ENCODE results near the gene CREB1. TPM values are rescaled to one million over a fixed set of nuclear protein-coding genes. Genes with fewer than 3 reads are reported as not detected.
"Not testable (repeated sequence)": the region's sequence is repeated elsewhere in the genome, so short reads cannot be mapped to it uniquely, and the experiment has no call there.

CREB1 gene
- total RNA-seq, result 50.8 TPM

GRCh38 chr2:207529330-207530159 lies at the start of gene CREB1:
TSS of gene CREB1 (plus strand) at chr2:207529962. CDS start at chr2:207555636, 25,674 bp downstream.
- DNase-seq, result peak; percentile 99

- no peak for DNase-seq
Observed at GRCh38 chr2:207480521-207481040, 49.2 kb upstream of the CREB1 start.

GRCh38 chr2:207481924-207482323 lies 47.8 kb upstream of the CREB1 start:
- no peak for DNase-seq

GRCh38 chr2:207482630-207483029 lies 47.1 kb upstream of the CREB1 start:
- no peak for DNase-seq

GRCh38 chr2:207483066-207483465 lies 46.7 kb upstream of the CREB1 start:
- DNase-seq, result no peak

GRCh38 chr2:207483477-207483876 lies 46.3 kb upstream of the CREB1 start:
- no peak for DNase-seq

- DNase-seq, result no peak
Observed at GRCh38 chr2:207484444-207485391, 45.0 kb upstream of the CREB1 start.

- DNase-seq, result no peak
Observed at GRCh38 chr2:207487650-207488311, 42.0 kb upstream of the CREB1 start.

GRCh38 chr2:207489251-207489650 lies 40.5 kb upstream of the CREB1 start:
- no peak for DNase-seq

- no peak for DNase-seq
Observed at GRCh38 chr2:207490441-207490840, 39.3 kb upstream of the CREB1 start.

- DNase-seq, result no peak
Observed at GRCh38 chr2:207491086-207491485, 38.7 kb upstream of the CREB1 start.

- DNase-seq, result no peak
Observed at GRCh38 chr2:207491956-207492355, 37.8 kb upstream of the CREB1 start.

GRCh38 chr2:207492461-207492860 lies 37.3 kb upstream of the CREB1 start:
- DNase-seq, result no peak

GRCh38 chr2:207494137-207494536 lies 35.6 kb upstream of the CREB1 start:
- no peak for DNase-seq

- not testable (repeated sequence) for DNase-seq
Observed at GRCh38 chr2:207496936-207497335, 32.8 kb upstream of the CREB1 start.

- DNase-seq, result no peak
Observed at GRCh38 chr2:207497596-207497995, 32.2 kb upstream of the CREB1 start.

GRCh38 chr2:207498427-207498826 lies 31.3 kb upstream of the CREB1 start:
- no peak for DNase-seq

GRCh38 chr2:207499114-207499513 lies 30.6 kb upstream of the CREB1 start:
- DNase-seq, result no peak

- no peak for DNase-seq
Observed at GRCh38 chr2:207501802-207502576, 27.8 kb upstream of the CREB1 start.

- no peak for DNase-seq
Observed at GRCh38 chr2:207502577-207503198, 27.1 kb upstream of the CREB1 start.

- no peak for DNase-seq
Observed at GRCh38 chr2:207503234-207503633, 26.5 kb upstream of the CREB1 start.

Measured in tongue (tissue), 2 donors.